Ascending aorta (tissue), 2 donors: ENCODE data around the gene CACNA1B. TPM values are rescaled to one million over a fixed set of nuclear protein-coding genes. Genes with fewer than 3 reads are reported as not detected.
A peak's percentile ranks its signal among the peaks of the same experiment; 100 is the strongest.
"Not testable (repeated sequence)": the region's sequence is repeated elsewhere in the genome, so short reads cannot be mapped to it uniquely, and the experiment has no call there.

Experiments
- DNase-seq, 2 donors: peaks; one replicate each; pipeline ENCODE4 v3.0.0-alpha.2; 2019; ENCODE audit warnings: low spot score in 2 of 2
- H3K27ac ChIP-seq, 2 donors: fragments of 200-600 bp; sonication (generic); one replicate each; pipeline ENCODE4 v1.5.1; 2016 to 2017; ENCODE audit warnings: mild to moderate bottlenecking in 1 of 2
- H3K27me3 ChIP-seq: fragments of 200-600 bp; sonication (generic); one replicate; pipeline ENCODE4 v1.5.1; 2017
- H3K36me3 ChIP-seq, 2 donors: fragments of 200-600 bp; sonication (generic); one replicate each; pipeline ENCODE4 v1.5.1; 2016
- H3K4me1 ChIP-seq, 2 donors: fragments of 200-600 bp; sonication (generic); one replicate each; pipeline ENCODE4 v1.5.1; 2016 to 2017; ENCODE audit warnings: mild to moderate bottlenecking in 1 of 2
- H3K4me3 ChIP-seq, 2 donors: fragments of 200-600 bp; sonication (generic); one replicate each; pipeline ENCODE4 v1.5.1; 2016 to 2017; ENCODE audit warnings: mild to moderate bottlenecking in 1 of 2
- H3K9me3 ChIP-seq, 2 donors: fragments of 200-600 bp; sonication (generic); one replicate each; pipeline ENCODE4 v1.5.1; 2016
- CTCF ChIP-seq, 3 experiments: fragments of 200-600 bp in 2 of 3; fragments of 450-650 bp in 1 of 3; sonication (generic) in 2 of 3; IDR thresholded peaks; one replicate each; pipeline ENCODE4 v1.5.1; 2016 to 2019; ENCODE audit warnings: antibody characterized with exemption in 3 of 3, mild to moderate bottlenecking in 1 of 3, moderate library complexity in 1 of 3
- intact Hi-C: fragments of 100-400 bp; cut with DNase I; formaldehyde crosslinking; loops from one replicate; pipeline ENCODE4 v1.15.1; 2023
- total RNA-seq: library from RNA; depleted of rRNA; stranded (reverse); fragments of >200 nt; gene quantifications from one replicate; pipeline ENCODE4 v1.1.0, GENCODE V29; 2016

Gene CACNA1B
- total RNA-seq, 1 donor from 2014 or later, result not detected

DNA sequence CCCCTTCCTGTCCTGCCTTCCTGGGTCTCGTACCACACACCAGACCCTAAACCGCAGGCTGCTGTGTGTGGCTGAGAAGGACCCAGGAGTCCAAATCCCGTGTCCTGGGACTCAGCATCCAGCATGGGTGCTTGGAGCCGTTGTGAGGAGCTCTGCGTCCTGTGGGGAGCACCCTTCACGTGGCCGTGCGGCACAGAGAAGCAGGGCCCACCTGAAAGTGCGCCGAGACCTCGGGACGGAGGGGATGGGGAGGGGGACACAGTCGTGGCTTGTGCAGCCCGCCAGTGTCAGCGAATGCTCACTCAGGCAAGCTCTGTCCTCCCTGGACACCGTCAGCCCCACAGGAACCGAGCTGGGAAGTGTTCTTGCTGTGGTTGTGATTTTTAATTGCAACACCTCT is 244.6 kb downstream of the CACNA1B start:
- intact Hi-C loops, result no loop called here
- no peaks in the 10 kb centered on the region for H3K4me1 ChIP-seq
- no peaks in the 10 kb centered on the region for H3K36me3 ChIP-seq
- no peak overlapping the region for H3K27ac ChIP-seq
- TF ChIP-seq CTCF (IDR thresholded peaks at IDR 0.05), result no peak
- H3K9me3 ChIP-seq, result no peaks in the 10 kb centered on the region
- DNase-seq, result no peak
- no peaks in the 10 kb centered on the region for H3K27me3 ChIP-seq
- H3K4me3 ChIP-seq, result no peak overlapping the region

DNA sequence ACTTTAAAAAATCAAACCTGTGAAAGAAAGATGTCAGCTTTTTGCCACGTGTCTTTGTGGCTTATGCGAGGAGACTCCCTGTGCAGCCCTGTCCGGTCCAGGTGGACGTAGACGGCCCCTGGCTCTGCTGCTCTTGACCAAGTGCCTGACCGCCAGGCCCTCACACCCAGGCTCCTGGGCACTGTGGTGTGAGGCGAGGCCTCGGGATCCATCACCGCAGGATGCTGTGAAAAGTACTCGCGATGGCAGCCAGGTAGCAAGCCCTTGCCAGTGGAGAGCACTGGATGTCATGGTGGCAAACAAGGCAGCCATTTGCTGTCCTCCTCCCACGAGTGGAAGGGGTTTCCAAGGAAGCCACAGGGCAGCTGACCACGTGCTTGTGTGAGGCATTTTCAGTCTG is 245.1 kb downstream of the CACNA1B start:
- no peaks in the 10 kb centered on the region for H3K4me1 ChIP-seq
- intact Hi-C loops, result no loop called here
- H3K27ac ChIP-seq, result no peak overlapping the region
- no peaks in the 10 kb centered on the region for H3K36me3 ChIP-seq
- no peaks in the 10 kb centered on the region for H3K27me3 ChIP-seq
- H3K4me3 ChIP-seq, result no peak overlapping the region
- DNase-seq, result no peak
- no peaks in the 10 kb centered on the region for H3K9me3 ChIP-seq
- no peak for TF ChIP-seq CTCF (IDR thresholded peaks at IDR 0.05)

DNA sequence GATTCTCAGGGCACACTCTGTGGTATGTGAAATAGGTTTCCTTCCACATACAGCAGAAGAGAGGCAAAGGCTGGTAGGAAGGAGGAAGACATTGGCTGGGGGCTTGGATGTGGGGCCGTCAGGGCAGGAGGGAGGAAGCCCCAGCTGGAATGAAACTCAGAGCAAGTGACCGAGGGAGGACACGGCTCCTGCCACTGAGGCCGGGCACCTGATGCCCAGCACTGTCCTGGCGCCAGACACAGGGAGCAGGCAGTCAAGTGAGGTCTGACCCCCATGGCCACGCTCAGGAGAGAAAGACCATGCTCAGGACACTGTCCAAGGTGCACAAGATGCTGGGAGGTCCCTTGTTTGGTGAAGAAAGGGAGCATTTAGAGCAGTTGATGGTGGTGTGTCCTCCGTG is 245.5 kb downstream of the CACNA1B start:
- Histone ChIP-seq H3K27me3 (no peaks in the 10 kb centered on the region), H3K36me3 (no peaks in the 10 kb centered on the region), H3K9me3 (no peaks in the 10 kb centered on the region), H3K4me3 (no peak overlapping the region), H3K27ac (no peak overlapping the region), H3K4me1 (no peaks in the 10 kb centered on the region)
- TF ChIP-seq CTCF (IDR thresholded peaks at IDR 0.05), result no peak
- intact Hi-C loops, result no loop called here
- DNase-seq, result no peak

GRCh38 chr9:138126090-138126857 is 248.7 kb downstream of the CACNA1B start:
- intact Hi-C loops, result not testable (repeated sequence)

DNA sequence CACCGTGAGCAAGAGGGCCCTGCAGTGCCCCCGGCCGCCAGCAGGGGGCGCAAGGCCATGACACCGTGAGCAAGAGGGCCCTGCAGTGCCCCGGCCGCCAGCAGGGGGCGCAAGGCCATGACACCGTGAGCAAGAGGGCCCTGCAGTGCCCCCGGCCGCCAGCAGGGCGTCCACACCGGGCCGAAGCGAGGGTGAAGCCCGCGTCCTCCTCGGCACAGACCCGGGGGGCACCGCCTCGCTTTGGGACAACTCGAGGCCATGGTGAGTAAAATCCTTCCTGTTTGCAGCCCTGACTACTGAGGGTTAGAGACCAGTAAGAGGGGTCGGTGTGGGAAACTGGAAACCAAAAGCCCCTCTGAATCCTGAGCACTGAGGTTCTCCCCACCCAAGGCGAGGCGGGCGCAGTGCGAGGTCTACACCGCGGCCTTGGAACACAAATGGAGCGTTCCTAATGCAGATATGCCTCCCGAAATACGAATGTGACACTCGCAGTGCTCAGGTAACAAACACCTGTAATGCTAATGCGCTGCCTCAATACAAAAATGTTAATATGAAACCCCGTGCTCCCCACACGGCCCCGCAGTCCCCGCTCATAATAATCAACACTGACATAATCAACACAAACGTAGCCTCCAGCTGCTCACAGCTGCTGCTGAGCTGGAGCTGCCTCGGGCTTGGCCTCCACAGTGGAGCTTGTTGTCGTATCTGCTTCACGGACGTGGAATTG is 249.4 kb downstream of the CACNA1B start:
- intact Hi-C loops, result not testable (repeated sequence)

More at GRCh38 chr9:138126090-138126857, 248.7 kb downstream of the CACNA1B start:
- H3K27me3 ChIP-seq, H3K4me1 ChIP-seq, DNase-seq, H3K27ac ChIP-seq, H3K4me3 ChIP-seq, H3K36me3 ChIP-seq, H3K9me3 ChIP-seq: not testable (repeated sequence)

DNA sequence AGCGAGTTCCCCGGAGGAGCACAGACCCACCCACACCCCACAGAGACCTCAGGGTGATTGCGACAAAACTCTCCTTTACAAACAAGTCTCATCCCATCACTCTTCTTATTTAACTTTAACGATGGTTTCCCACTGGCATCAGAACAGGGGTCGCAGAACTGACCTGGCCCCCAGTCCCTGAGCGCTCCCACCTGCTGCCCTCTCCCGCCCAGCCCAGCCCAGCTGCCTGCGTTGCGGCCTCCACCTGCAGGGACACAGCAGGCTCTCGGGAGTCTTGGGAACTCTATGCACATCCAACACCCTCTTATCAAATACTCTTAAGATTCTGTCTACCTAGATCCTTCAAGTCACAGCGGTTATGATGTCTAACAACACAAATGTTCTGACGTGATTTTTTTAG is 250.4 kb downstream of the CACNA1B start:
- H3K4me3 ChIP-seq, H3K9me3 ChIP-seq, H3K27me3 ChIP-seq, H3K4me1 ChIP-seq, intact Hi-C loops, DNase-seq, H3K36me3 ChIP-seq, H3K27ac ChIP-seq: not testable (repeated sequence)

More for the DNA sequence above, 249.4 kb downstream of the CACNA1B start:
- not testable (repeated sequence) for H3K9me3 ChIP-seq, H3K36me3 ChIP-seq, DNase-seq, H3K27ac ChIP-seq, H3K27me3 ChIP-seq, H3K4me1 ChIP-seq, H3K4me3 ChIP-seq

DNA sequence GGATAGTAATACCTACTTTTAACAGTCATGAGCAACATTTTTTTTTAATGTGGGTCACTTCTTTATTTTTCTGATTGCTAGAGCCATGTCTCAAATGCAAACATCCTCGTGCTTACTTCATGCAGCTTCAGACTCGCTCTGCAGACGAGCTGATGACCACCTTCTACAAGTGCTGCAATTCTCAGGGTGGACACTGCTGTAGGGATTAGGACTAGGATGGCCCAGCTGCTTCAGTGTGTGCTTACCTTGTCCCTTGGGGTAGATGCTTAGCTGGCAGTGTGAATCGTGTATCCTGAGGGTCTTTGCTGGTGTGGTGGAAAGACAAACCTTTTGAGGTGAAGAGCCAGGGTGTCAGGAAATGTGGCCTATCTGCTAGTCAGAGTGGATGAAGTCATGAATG is 251.7 kb downstream of the CACNA1B start:
- DNase-seq, H3K36me3 ChIP-seq: not testable (repeated sequence)

GRCh38 chr9:138132946-138133705 is 255.5 kb downstream of the CACNA1B start:
- intact Hi-C loops, H3K27me3 ChIP-seq, H3K4me1 ChIP-seq, DNase-seq, H3K4me3 ChIP-seq, H3K9me3 ChIP-seq, H3K36me3 ChIP-seq, H3K27ac ChIP-seq: not testable (repeated sequence)

More for the DNA sequence above, 251.7 kb downstream of the CACNA1B start:
- H3K27ac ChIP-seq, H3K4me3 ChIP-seq, intact Hi-C loops, H3K27me3 ChIP-seq, H3K9me3 ChIP-seq, H3K4me1 ChIP-seq: not testable (repeated sequence)

DNA sequence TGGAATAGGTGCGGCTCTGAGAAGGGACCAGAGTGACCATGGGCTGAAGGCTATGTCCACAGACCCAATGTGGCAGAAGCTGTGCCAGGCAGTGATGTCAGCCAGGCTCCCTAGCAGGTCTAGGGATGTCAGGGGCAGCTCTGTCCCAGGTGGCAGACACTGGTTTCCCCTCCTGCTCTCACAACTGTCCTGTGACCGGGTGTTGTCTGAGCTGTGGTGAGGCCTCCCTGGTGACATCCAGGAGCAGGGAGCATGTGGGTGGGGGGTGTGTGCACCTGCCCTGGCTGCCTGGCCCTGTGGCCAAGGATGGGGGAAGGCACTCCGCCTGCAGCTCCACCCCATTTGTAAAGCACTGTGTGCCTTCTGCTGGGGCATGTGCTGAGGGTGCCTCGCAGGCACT is 257.0 kb downstream of the CACNA1B start:
- H3K36me3 ChIP-seq, H3K9me3 ChIP-seq, H3K27me3 ChIP-seq, DNase-seq, H3K4me1 ChIP-seq, intact Hi-C loops, H3K4me3 ChIP-seq, H3K27ac ChIP-seq: not testable (repeated sequence)

GRCh38 chr9:138139096-138139495 is 261.5 kb downstream of the CACNA1B start:
- DNase-seq, result peak in 1 of 2 donors; percentile 39
- H3K4me1 ChIP-seq, H3K27me3 ChIP-seq, H3K4me3 ChIP-seq, H3K9me3 ChIP-seq, intact Hi-C loops, H3K27ac ChIP-seq, H3K36me3 ChIP-seq: not testable (repeated sequence)
